Urinary bladder (tissue), 2 donors: ENCODE data around the gene SPATA4. TPM values are rescaled to one million over a fixed set of nuclear protein-coding genes. Genes with fewer than 3 reads are reported as not detected.

Experiments
- polyA plus RNA-seq: library from polyadenylated mRNA; stranded (reverse); fragments of 200-250 nt; gene quantifications from one replicate; pipeline ENCODE4 v1.2.3, GENCODE V29; 2013
- total RNA-seq: library from RNA; depleted of rRNA; stranded (reverse); fragments of >200 nt; gene quantifications from one replicate; pipeline ENCODE4 v1.2.3, GENCODE V29; 2014
- donor health status: healthy.

The SPATA4 gene
- total and polyA plus RNA-seq, 2 donors, result 0.11 to 0.29 TPM

Other genes starting within 250 kb of the SPATA4 start
- 7.1 TPM for gene WDR17, start 129.7 kb downstream of the SPATA4 start, total RNA-seq
- 1.9 TPM for gene WDR17, start 129.7 kb downstream of the SPATA4 start, polyA plus RNA-seq
- gene ASB5, start 73.6 kb upstream of the SPATA4 start, total RNA-seq, result 40.0 TPM
- 40.8 TPM for gene ASB5, start 73.6 kb upstream of the SPATA4 start, polyA plus RNA-seq
- gene SPCS3, start 124.4 kb upstream of the SPATA4 start, total RNA-seq, result 192 TPM
- 47.3 TPM for gene SPCS3, start 124.4 kb upstream of the SPATA4 start, polyA plus RNA-seq